H1 (cell line): Measurements from ENCODE around the gene NAP1L2.

ENCODE experiments used
- CBX8 ChIP-seq: fragments of 300-800, 300-1000 bp; sonication (generic); IDR thresholded peaks from 2 replicates; pipeline ENCODE4 v1.7.1; 2016; ENCODE audit warnings: low read depth, low read length, borderline replicate concordance
- TAF7 ChIP-seq: optimal IDR thresholded peaks from 2 replicates; pipeline ENCODE3; 2011; ENCODE audit warnings: low read depth, mild to moderate bottlenecking, inconsistent platforms, low read length, moderate library complexity, borderline replicate concordance

DNA sequence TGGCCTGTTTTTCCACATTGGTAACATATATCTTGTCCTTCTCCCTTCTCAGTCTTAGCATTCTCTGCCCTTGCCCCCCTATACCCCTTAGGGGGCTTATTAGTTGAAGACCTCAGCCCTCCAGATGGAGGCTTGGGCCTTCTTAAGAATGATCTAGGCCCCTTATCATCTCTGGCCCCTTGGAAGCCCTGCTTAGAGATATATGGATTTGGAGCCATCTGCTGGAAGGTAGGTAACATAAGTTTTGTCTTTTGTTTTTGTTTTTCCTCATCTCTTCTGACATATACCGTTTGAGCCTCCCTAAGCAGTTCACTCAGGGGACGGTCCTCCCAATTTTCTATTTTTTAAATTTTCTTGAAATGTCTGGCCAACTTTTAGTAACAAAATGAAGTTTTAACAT is 48.3 kb upstream of the NAP1L2 start:
- no peak for TF ChIP-seq CBX8
- no peak for TF ChIP-seq TAF7
